Thoracic aorta (tissue), 2 donors: ENCODE results near the gene RASA3. TPM values are rescaled to one million over a fixed set of nuclear protein-coding genes. Genes with fewer than 3 reads are reported as not detected.

Experiments used
- ATAC-seq: fragments of 150-250 bp; one replicate; pipeline ENCODE4 v1.8.0; 2017; ENCODE audit warnings: low read depth; ENCODE audit not compliant: insufficient number of reproducible peaks, low FRiP score
- DNase-seq: peaks from one replicate; pipeline ENCODE4 v3.0.0-alpha.2; 2020; ENCODE audit warnings: low spot score
- H3K27ac ChIP-seq, 2 donors: fragments of 200-600 bp; sonication (generic); 1 replicate in 1 of 2; 2 replicates in 1 of 2; pipeline ENCODE4 v1.5.1; 2016; ENCODE audit warnings: mild to moderate bottlenecking in 2 of 2, moderate library complexity in 2 of 2
- H3K27me3 ChIP-seq: fragments of 200-600 bp; sonication (generic); replicated peaks from 2 replicates; pipeline ENCODE4 v1.6.0; 2016; ENCODE audit warnings: mild to moderate bottlenecking; ENCODE audit not compliant: insufficient read depth
- H3K36me3 ChIP-seq: fragments of 200-600 bp; sonication (generic); one replicate; pipeline ENCODE4 v1.5.1; 2016
- H3K4me1 ChIP-seq, 2 donors: fragments of 200-600 bp; sonication (generic); 1 replicate in 1 of 2; 2 replicates in 1 of 2; pipeline versions ENCODE4 v1.5.1 to v1.6.0; 2016; ENCODE audit warnings: low read depth in 2 of 2, mild to moderate bottlenecking in 1 of 2; ENCODE audit not compliant: control insufficient read depth in 1 of 2
- H3K4me3 ChIP-seq: fragments of 200-600 bp; sonication (generic); 2 replicates; pipeline ENCODE4 v1.5.1; 2016; ENCODE audit warnings: mild to moderate bottlenecking
- H3K9me3 ChIP-seq: fragments of 200-600 bp; sonication (generic); 2 replicates; pipeline ENCODE4 v1.5.1; 2016
- total RNA-seq, 2 donors: library from RNA; depleted of rRNA; stranded (reverse); fragments of >200 nt; gene quantifications; one replicate each; pipeline versions ENCODE4 v1.1.0 to v1.2.3, GENCODE V29; 2016
- TF ChIP-seq, protein P1 (sequence below): fragments of 200-600 bp; sonication (generic); IDR thresholded peaks from one replicate; pipeline ENCODE4 v1.5.1; 2019; ENCODE audit warnings: antibody characterized with exemption

The RASA3 gene
- total RNA-seq, 2 donors from 2014 or later: 38.9 to 48.6 TPM

DNA sequence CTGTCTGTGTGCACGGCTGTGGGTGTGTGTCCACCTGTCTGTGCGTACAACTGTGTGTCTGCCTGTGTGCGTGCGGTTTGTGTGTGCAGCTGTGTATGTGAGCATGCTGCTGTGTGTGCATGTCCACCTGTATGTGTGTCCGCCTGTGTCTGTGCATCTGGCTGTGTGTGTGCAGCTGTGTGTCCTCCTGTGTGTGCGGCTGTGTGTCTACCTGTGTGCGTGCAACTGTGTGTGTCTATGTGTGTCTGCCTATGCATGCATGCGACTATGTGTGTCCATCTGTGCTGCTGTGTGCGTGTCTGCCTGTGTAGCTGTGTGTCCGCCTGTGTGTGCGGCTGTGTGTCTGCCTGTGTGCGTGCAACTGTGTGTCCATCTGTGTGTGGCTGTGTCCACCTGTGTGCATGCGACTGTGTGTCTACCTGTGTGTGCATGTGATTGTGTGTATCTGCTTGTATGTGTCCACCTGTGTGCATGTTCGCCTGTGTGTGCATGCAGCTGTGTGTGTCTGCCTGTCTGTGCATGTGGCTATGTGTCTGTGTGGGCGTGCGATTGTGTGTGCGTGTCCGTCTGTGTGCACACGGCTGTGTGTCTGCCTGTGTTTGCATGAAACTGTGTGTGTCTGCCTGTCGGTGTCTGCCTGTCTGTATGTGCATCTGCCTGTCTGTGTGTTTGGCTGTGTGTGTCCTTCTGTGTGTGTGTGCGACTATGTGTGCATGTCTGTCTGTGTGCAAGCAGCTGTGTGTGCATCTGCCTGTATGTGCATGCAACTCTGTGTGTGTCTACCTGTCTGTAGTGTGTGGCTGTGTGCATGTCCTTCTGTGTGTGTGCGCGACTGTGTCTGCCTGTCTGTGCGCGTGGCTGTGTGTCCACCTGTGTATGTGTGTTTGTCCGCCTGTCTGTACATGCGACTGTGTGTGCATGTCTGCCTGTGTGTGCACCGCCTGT lies 101.5 kb downstream of the RASA3 start:
- peaks cover 33 to 53% of the 10 kb centered on the region in 2 donors for H3K4me1 ChIP-seq
- ATAC-seq: no peak
- H3K9me3 ChIP-seq: no peaks in the 10 kb centered on the region
- peaks cover 2% of the 10 kb centered on the region for H3K36me3 ChIP-seq
- H3K27me3 ChIP-seq: no peaks in the 10 kb centered on the region
- H3K27ac ChIP-seq: peak overlapping the region in 1 of 2 donors; percentile 1
- TF ChIP-seq, protein P1, sequence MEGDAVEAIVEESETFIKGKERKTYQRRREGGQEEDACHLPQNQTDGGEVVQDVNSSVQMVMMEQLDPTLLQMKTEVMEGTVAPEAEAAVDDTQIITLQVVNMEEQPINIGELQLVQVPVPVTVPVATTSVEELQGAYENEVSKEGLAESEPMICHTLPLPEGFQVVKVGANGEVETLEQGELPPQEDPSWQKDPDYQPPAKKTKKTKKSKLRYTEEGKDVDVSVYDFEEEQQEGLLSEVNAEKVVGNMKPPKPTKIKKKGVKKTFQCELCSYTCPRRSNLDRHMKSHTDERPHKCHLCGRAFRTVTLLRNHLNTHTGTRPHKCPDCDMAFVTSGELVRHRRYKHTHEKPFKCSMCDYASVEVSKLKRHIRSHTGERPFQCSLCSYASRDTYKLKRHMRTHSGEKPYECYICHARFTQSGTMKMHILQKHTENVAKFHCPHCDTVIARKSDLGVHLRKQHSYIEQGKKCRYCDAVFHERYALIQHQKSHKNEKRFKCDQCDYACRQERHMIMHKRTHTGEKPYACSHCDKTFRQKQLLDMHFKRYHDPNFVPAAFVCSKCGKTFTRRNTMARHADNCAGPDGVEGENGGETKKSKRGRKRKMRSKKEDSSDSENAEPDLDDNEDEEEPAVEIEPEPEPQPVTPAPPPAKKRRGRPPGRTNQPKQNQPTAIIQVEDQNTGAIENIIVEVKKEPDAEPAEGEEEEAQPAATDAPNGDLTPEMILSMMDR: no peak
- no peak overlapping the region for H3K4me3 ChIP-seq
- DNase-seq: no peak

DNA sequence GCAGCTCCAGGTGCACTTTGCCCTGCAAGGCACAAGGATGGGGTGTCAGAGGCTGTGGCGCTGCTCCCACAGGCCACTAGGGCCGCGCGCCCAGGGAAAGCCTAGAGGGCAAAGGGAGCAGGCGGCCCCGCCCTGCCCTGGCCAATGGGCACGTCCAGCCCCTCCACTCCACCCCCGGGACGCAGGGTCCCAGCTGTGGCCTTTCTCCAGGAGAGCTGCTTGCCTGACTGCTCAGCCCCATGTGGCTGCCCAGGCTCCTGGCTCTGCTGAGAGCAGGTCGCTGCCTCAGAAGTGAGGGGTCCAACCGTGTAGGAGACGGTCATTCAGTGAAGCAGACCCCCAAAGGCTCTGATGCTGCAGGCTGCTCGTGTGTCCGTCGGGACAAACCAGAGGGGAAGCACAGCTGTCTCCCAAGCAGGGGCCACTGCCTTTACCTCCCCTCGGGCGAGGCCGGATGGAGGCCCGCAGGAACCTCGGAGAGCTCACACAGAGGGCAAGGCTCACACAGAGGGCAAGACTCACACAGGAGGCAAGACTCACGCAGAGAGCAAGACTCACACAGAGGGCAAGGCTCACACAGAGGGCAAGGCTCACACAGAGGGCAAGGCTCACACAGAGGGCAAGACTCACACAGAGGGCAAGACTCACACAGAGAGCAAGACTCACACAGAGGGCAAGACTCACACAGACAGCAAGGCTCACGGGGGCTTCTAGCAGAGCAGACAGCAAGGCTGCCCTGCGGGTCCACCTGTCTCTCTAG lies 102.4 kb downstream of the RASA3 start:
- H3K36me3 ChIP-seq: peaks cover 9% of the 10 kb centered on the region
- H3K27ac ChIP-seq: no peak overlapping the region
- H3K27me3 ChIP-seq: no peaks in the 10 kb centered on the region
- no peak for DNase-seq
- H3K9me3 ChIP-seq: no peaks in the 10 kb centered on the region
- no peak for ATAC-seq
- peaks cover 33 to 55% of the 10 kb centered on the region in 2 donors for H3K4me1 ChIP-seq
- TF ChIP-seq, protein P1: no peak
- no peak overlapping the region for H3K4me3 ChIP-seq

DNA sequence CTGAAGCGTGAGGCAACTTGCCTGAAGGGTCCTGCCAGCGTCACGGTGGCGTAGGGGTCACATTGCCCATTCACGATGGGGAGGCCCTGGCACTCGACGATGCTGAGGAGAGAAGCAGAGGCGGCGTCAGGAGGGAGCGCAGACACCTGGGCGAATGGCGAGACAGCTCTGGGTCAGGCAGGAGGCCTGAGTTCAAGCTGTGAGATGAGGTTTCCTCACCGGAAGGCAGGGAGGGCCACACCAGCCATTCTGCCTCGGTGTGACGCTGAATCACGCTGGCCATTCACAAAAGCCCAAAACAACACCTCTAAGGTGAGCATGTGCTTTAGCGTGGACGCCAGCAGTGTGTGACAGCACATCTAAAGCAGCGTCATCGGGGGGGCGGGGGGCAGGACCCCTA lies 104.6 kb downstream of the RASA3 start:
- ATAC-seq (no peak), DNase-seq (no peak)
- Histone ChIP-seq H3K9me3 (no peaks in the 10 kb centered on the region), H3K27ac (peak overlapping the region; percentile 49 to 70), H3K4me1 (peaks cover 25 to 43% of the 10 kb centered on the region in 2 donors), H3K27me3 (no peaks in the 10 kb centered on the region), H3K4me3 (peak overlapping the region; percentile 61), H3K36me3 (peaks cover 16% of the 10 kb centered on the region)
- TF ChIP-seq, protein P1: no peak

DNA sequence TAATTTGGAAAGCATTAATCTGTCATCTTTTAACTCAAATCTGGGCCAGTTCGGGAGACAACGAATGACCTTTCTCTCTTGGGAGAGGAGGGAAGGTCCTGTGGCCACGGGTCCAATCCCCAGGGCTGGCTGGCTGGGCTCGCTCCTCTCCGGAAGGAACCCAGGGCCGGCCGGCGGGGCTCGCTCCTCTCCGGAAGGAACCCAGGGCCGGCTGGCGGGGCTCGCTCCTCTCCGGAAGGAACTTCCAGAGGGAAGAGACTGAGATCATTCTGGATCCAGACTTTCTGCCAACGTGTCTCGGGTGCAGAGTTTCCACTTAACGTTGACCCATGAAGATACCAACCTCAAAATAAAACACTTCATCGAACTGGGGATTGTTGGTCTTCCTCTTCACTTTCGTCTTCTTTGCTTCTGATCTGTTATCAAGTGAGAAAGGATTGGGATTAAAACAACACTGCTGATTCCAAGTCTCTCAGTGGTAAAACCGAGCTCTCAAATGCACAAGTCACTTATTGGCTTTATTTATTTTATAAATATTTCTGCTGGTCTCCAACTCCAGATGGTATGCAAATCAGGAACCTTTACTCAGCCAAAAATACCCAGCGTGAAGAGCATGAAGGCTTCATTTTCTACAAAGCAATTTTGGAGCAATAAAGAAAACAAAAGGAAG lies 105.2 kb downstream of the RASA3 start:
- peak overlapping the region; percentile 49 to 70 for H3K27ac ChIP-seq
- H3K4me3 ChIP-seq: peak overlapping the region; percentile 61
- H3K4me1 ChIP-seq: peaks cover 22 to 40% of the 10 kb centered on the region in 2 donors
- no peaks in the 10 kb centered on the region for H3K9me3 ChIP-seq
- TF ChIP-seq, protein P1: no peak
- no peaks in the 10 kb centered on the region for H3K27me3 ChIP-seq
- no peak for DNase-seq
- H3K36me3 ChIP-seq: peaks cover 22% of the 10 kb centered on the region
- ATAC-seq: no peak
